Heart left ventricle (tissue), 16 donors: ENCODE results near the gene CASP1. TPM values are rescaled to one million over a fixed set of nuclear protein-coding genes. Genes with fewer than 3 reads are reported as not detected.
"Not testable (repeated sequence)": the region's sequence is repeated elsewhere in the genome, so short reads cannot be mapped to it uniquely, and the experiment has no call there.

Experiments
- ATAC-seq, 4 donors: fragments of 200-7000 bp; cut with Tn5 transposase; one replicate each; pipeline ENCODE4 v1.9.1; 2020 to 2022; ENCODE audit warnings: moderate library complexity in 4 of 4, mild to moderate bottlenecking in 3 of 4, moderate number of reproducible peaks in 1 of 4
- DNase-seq, 5 donors: peaks; one replicate each; pipeline ENCODE4 v3.0.0-alpha.2; 2020
- H3K27ac ChIP-seq, 12 donors: fragments of 200-600 bp; sonication (generic) in 4 of 12; one replicate each; pipeline versions ENCODE4 v1.5.0 to v1.8.0; 2016 to 2022; ENCODE audit warnings: mild to moderate bottlenecking in 2 of 12
- H3K27me3 ChIP-seq, 9 donors: fragments of 200-600 bp; sonication (generic) in 2 of 9; one replicate each; pipeline versions ENCODE4 v1.5.1 to v1.8.0; 2016 to 2022; ENCODE audit warnings: mild to moderate bottlenecking in 3 of 9
- H3K36me3 ChIP-seq, 9 donors: fragments of 200-600 bp; sonication (generic) in 2 of 9; one replicate each; pipeline versions ENCODE4 v1.5.0 to v1.8.0; 2018 to 2022; ENCODE audit warnings: mild to moderate bottlenecking in 2 of 9
- H3K4me1 ChIP-seq, 12 donors: fragments of 200-600 bp; sonication (generic) in 4 of 12; one replicate each; pipeline versions ENCODE4 v1.5.0 to v1.8.0; 2016 to 2022; ENCODE audit warnings: mild to moderate bottlenecking in 3 of 12
- H3K4me3 ChIP-seq, 12 donors: fragments of 200-600 bp; sonication (generic) in 4 of 12; one replicate each; pipeline versions ENCODE4 v1.5.0 to v1.8.0; 2017 to 2022; ENCODE audit warnings: mild to moderate bottlenecking in 9 of 12, moderate library complexity in 4 of 12
- H3K9me3 ChIP-seq, 12 donors: fragments of 200-600 bp; sonication (generic) in 4 of 12; one replicate each; pipeline versions ENCODE4 v1.5.0 to v1.8.0; 2016 to 2022; ENCODE audit warnings: mild to moderate bottlenecking in 1 of 12
- CTCF ChIP-seq, 12 donors: fragments of 200-600 bp; sonication (generic) in 4 of 12; IDR thresholded peaks; one replicate each; pipeline versions ENCODE4 v1.5.0 to v1.8.0; 2018 to 2022; ENCODE audit warnings: antibody characterized with exemption in 12 of 12, mild to moderate bottlenecking in 5 of 12
- POLR2A ChIP-seq, 2 donors: fragments of 450-650 bp; IDR thresholded peaks; one replicate each; pipeline ENCODE4 v1.6.1; 2017; ENCODE audit warnings: antibody characterized with exemption in 2 of 2, mild to moderate bottlenecking in 2 of 2, moderate library complexity in 2 of 2
- WGBS, 4 donors: extraction: QIAGEN DNeasy Blood & Tissue Kit in 2 of 4; methylation state at CpG; one replicate each; pipeline versions ENCODE4 v1.1.5 to v1.1.7; 2013 to 2018; 5-methylcytosine and 5-hydroxymethylcytosine counted together
- intact Hi-C, 10 donors: fragments of 100-400 bp; cut with DNase I; formaldehyde crosslinking; loops; one replicate each; pipeline versions ENCODE4 v1.11.1 to v1.14.2; 2022
- polyA plus RNA-seq, 2 donors: library from polyadenylated mRNA; stranded (reverse); fragments of 200-250 nt; gene quantifications; one replicate each; pipeline ENCODE4 v1.2.3, GENCODE V29; 2013
- total RNA-seq, 9 donors: library from RNA; depleted of rRNA in 2 of 9; stranded (reverse); fragments of >200 nt in 2 of 9; fragmentation: NEBNext Ultra II Directional in 3 of 9; extraction: Animal tissue kit (Norgen Biotek cat#: 25700) in 3 of 9; gene quantifications; one replicate each; pipeline versions ENCODE4 v1.1.0 to v1.2.4, GENCODE V29; 2016 to 2023
- donor health status: ischemic (EF 13 %, LVEDD 7.1; RV severe dilation, severe dysfunction).
- donor health status: healthy with polysubstance abuse.
- donor health status: DM: no; HTN: yes; CAD: no.
- donor health status: DM: no; HTN: no; CAD: no.
- donor health status: ischemic (EF 25% LVEDD 6.9; RV normal size, moderate dysfunction).
- donor health status: ischemic (EF 25% LVEDD 5.7; RV mildly dilated, moderate dysfunction).
- donor health status: healthy.
- donor health status: DM: yes; HTN: yes; CAD: no.
- donor health status: ischemic (EF 35%, LVEDD 5.7; RV mildly dilated, moderate dysfunction).
- donor health status: nonischemic (EF 11% LVEDD 7.7; RV severe dilation, severe dysfunction).
- donor health status: DM: yes; HTN: yes; CAD: no.
- donor health status: PGD.
- donor health status: ischemic (EF 29% LVEDD 5.4; RV normal size, mild dysfunction).
- donor health status: nonischemic (EF 23%, LVEDD 6.1; RV moderate dilation, normal function).

The CASP1 gene
- total and polyA plus RNA-seq, 11 donors = 2.8 to 68.4 (median 7.8) TPM

- Histone ChIP-seq H3K27ac (no peak overlapping the region), H3K36me3 (no peaks in the 10 kb centered on the region), H3K4me3 (no peak overlapping the region), H3K9me3 (no peaks in the 10 kb centered on the region), H3K4me1 (peaks cover 0 to 6% (median 0%) of the 10 kb centered on the region in 12 donors), H3K27me3 (no peaks in the 10 kb centered on the region)
- TF ChIP-seq POLR2A (IDR thresholded peaks at IDR 0.05) = no peak
- TF ChIP-seq CTCF (IDR thresholded peaks at IDR 0.05) = no peak
- intact Hi-C loops = no loop called here
- no peak for ATAC-seq
- no peak for DNase-seq
- 85 to 88% (median 86%) methylated on average over 2 of the region's 2 CpGs for whole genome bisulfite sequencing, 4 donors
Measured at GRCh38 chr11:105074166-105074530, 39.2 kb upstream of the CASP1 start.

GRCh38 chr11:105073456-105074165, 38.7 kb upstream of the CASP1 start:
- H3K4me1 ChIP-seq = peaks cover 0 to 6% (median 0%) of the 10 kb centered on the region in 12 donors
- 83 to 97% (median 88%) methylated on average over 1 of the region's 1 CpG for WGBS, 4 donors
- H3K27me3 ChIP-seq = no peaks in the 10 kb centered on the region
- TF ChIP-seq POLR2A (IDR thresholded peaks at IDR 0.05) (no peak), CTCF (IDR thresholded peaks at IDR 0.05) (no peak)
- H3K4me3 ChIP-seq = no peak overlapping the region
- H3K27ac ChIP-seq = no peak overlapping the region
- DNase-seq (no peak), ATAC-seq (no peak)
- no peaks in the 10 kb centered on the region for H3K36me3 ChIP-seq
- no peaks in the 10 kb centered on the region for H3K9me3 ChIP-seq
- intact Hi-C loops = no loop called here

GRCh38 chr11:105072080-105072479, 37.1 kb upstream of the CASP1 start:
- WGBS, 4 donors = 56 to 84% (median 70%) methylated on average over 1 to 2 of the region's 2 CpGs
- H3K27ac ChIP-seq, ATAC-seq, H3K27me3 ChIP-seq, DNase-seq, H3K4me1 ChIP-seq, H3K9me3 ChIP-seq, H3K4me3 ChIP-seq, intact Hi-C loops, H3K36me3 ChIP-seq: not testable (repeated sequence)

- intact Hi-C loops = no loop called here
- Histone ChIP-seq H3K36me3 (no peaks in the 10 kb centered on the region), H3K27me3 (no peaks in the 10 kb centered on the region), H3K9me3 (no peaks in the 10 kb centered on the region), H3K4me3 (peak overlapping the region in 1 of 12 donors; percentile 5), H3K4me1 (peaks cover 0 to 6% (median 0%) of the 10 kb centered on the region in 12 donors), H3K27ac (peak overlapping the region in 1 of 12 donors; percentile 20)
- DNase-seq (no peak), ATAC-seq (no peak)
- TF ChIP-seq CTCF (IDR thresholded peaks at IDR 0.05) (no peak), POLR2A (IDR thresholded peaks at IDR 0.05) (no peak)
- 69 to 77% (median 73%) methylated on average over 4 of the region's 4 CpGs for WGBS, 4 donors
Measured at GRCh38 chr11:105071089-105071732, 36.3 kb upstream of the CASP1 start.
